Measurements from ENCODE around the gene CNOT1.
"Not testable (repeated sequence)": the region's sequence is repeated elsewhere in the genome, so short reads cannot be mapped to it uniquely, and the experiment has no call there.

The CNOT1 gene

GRCh38 chr16:58651965-58652348, 22.3 kb upstream of the CNOT1 start:
- Mint-ChIP-seq H3K27ac (no peak overlapping the region), H3K4me3 (no peak overlapping the region), H3K36me3 (ENCODE audit: low read depth) (no peaks in the 10 kb centered on the region), H3K27me3 (peaks cover 10% of the 10 kb centered on the region), H3K9me3 (no peaks in the 10 kb centered on the region), H3K4me1 (ENCODE audit: low read depth) (no peaks in the 10 kb centered on the region)
- intact Hi-C loops (cut with micrococcal nuclease), result no loop called here

DNA sequence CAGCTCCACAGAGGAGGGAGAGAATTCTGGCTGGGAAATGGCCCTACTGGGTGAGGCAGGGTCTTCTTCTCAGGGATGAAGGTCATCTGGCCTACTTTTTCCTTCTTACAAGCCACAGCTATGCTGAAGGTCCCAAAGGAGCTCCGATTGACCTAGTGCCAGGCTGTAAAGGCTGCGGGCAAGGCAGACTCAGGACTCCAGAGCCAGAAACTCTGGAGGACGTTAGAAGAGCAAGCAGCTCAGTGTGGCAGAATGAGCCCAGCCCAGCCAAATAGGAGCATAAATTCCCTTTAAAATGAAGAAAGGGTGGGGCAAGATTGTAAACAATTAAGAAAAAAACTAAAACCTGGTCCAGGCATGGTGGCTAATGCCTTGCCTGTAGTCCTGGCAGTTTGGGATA, 20.1 kb upstream of the CNOT1 start:
- H3K9me3 Mint-ChIP-seq, result no peaks in the 10 kb centered on the region
- intact Hi-C loops (cut with micrococcal nuclease), result no loop called here

DNA sequence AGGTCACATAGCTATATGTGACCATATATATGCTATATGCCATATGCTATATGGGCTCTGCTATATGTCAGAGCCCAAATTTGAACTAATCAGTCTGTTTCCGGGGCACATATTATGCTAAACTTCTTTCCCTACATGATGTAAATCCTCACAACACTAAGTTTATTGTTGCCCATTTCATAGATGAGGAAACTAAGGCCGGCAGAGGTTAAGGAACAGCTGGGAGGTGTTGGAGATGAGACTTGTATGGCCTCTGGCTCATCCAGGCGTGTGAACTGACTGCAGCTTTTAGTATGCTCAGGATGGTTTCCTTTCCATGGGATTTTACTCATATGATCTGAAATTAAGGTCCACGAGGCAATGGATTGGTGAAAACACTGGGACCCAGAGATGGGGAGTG, 17.5 kb upstream of the CNOT1 start:
- Mint-ChIP-seq H3K36me3 (ENCODE audit: low read depth) (no peaks in the 10 kb centered on the region), H3K27me3 (peaks cover 5% of the 10 kb centered on the region), H3K27ac (no peak overlapping the region)

More for the DNA sequence above, 20.1 kb upstream of the CNOT1 start:
- no peaks in the 10 kb centered on the region for H3K36me3 Mint-ChIP-seq (ENCODE audit: low read depth)
- peaks cover 10% of the 10 kb centered on the region for H3K27me3 Mint-ChIP-seq
- H3K4me1 Mint-ChIP-seq (ENCODE audit: low read depth), result no peaks in the 10 kb centered on the region
- H3K27ac Mint-ChIP-seq, result no peak overlapping the region
- H3K4me3 Mint-ChIP-seq, result no peak overlapping the region

DNA sequence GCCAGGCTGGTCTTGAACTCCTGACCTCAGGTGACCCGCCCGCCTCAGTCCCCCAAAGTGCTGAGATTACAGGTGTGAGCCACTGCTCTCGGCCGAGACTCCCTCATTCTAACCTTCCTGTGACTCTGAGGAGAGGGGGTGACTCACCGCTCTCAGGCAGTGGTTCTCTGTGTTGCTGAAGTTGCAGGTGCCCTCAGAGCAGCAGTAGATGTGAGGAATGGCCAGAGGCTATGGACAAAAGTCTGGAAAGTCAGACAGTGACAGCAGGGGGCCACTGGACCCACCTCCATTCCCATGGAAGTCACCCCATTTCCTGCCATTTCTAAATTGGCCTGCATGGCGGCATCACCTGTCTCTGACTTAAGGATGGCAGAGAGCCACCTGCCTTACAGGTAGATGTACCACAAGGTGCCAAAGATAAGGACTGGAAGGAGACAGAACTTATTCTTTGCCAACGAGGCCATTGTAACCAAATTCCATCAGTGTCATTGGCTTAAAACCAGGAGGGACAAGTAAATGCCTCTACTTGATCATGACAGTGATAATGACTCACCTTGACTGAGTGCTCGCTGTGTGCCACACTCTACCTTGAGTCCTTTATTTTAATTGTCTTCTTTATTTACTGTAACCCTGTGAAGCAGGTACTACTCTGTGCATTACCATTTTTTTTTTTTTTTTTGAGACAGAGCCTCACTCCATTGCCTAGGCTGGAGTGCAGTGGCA, 15.3 kb upstream of the CNOT1 start:
- intact Hi-C loops (cut with micrococcal nuclease), result no loop called here
- Mint-ChIP-seq H3K27ac (no peak overlapping the region), H3K36me3 (ENCODE audit: low read depth) (no peaks in the 10 kb centered on the region), H3K27me3 (peaks cover 4% of the 10 kb centered on the region), H3K4me3 (no peak overlapping the region), H3K4me1 (ENCODE audit: low read depth) (no peaks in the 10 kb centered on the region), H3K9me3 (no peaks in the 10 kb centered on the region)

More for the DNA sequence above, 17.5 kb upstream of the CNOT1 start:
- intact Hi-C loops (cut with micrococcal nuclease), result no loop called here
- Mint-ChIP-seq H3K4me1 (ENCODE audit: low read depth) (no peaks in the 10 kb centered on the region), H3K9me3 (no peaks in the 10 kb centered on the region), H3K4me3 (no peak overlapping the region)

DNA sequence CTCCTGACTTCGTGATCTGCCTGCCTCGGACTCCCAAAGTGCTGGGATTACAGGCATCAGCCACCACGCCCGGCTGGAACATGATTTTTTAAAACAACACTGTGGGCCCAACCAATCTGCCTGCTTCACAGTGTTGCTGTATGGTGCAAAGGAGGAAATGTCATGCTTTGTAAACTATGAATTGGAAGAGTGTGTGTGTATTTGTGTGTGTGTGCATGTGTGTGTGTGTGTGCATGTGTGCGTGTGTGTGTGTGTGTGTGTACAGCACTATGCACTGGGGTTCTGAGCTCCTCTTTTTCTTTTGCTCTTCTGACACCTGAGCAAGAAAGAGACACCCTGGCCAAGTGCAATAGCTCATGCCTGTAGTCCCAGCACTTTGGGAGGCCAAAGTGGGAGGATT, 14.5 kb upstream of the CNOT1 start:
- peaks cover 5% of the 10 kb centered on the region for H3K27me3 Mint-ChIP-seq
- peaks cover under 1% of the 10 kb centered on the region for H3K4me1 Mint-ChIP-seq (ENCODE audit: low read depth)
- no peak overlapping the region for H3K4me3 Mint-ChIP-seq
- no peaks in the 10 kb centered on the region for H3K9me3 Mint-ChIP-seq
- no peak overlapping the region for H3K27ac Mint-ChIP-seq
- H3K36me3 Mint-ChIP-seq (ENCODE audit: low read depth), result no peaks in the 10 kb centered on the region
- intact Hi-C loops (cut with micrococcal nuclease), result no loop called here

DNA sequence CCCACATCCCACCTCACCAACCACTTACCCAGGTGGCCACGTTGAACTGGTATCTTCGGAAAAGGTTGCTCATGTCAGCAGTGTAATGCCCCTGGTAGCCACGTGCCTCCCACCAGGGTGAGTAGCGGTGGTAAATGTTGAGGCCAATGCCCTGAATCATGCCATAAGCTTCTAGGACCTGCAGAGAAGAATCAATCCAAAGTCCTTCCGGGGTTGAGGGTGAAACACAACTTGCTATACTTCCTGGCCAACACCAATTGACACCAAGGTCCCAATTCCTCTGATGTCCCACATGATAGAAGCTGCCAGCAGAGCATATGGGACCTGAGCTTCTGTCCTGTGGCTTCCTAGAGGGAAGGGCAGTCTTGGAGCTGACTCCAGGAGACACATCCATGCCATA, 11.3 kb upstream of the CNOT1 start:
- H3K27me3 Mint-ChIP-seq, result peaks cover 8% of the 10 kb centered on the region
- intact Hi-C loops (cut with micrococcal nuclease), result no loop called here

DNA sequence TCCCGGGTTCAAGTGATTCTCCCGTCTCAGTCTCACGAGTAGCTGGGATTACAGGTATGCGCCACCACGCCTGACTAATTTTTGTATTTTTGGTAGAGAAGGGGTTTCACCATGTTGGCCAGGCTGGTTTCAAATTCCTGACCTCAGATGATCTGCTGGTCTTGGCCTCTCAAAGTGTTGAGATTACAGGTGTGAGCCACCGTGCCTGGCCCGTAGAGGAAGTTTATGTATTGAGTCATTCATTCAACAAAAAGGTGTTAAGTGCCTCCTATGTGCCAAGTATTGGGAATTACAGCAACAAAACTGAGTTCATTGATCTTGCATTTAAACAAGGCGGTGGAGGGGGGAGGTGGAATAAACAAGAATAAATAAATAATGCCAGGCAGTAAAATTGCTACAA, 10.2 kb upstream of the CNOT1 start:
- peaks cover 31% of the 10 kb centered on the region for H3K4me1 Mint-ChIP-seq (ENCODE audit: low read depth)
- no peaks in the 10 kb centered on the region for H3K9me3 Mint-ChIP-seq
- H3K36me3 Mint-ChIP-seq (ENCODE audit: low read depth), result no peaks in the 10 kb centered on the region
- no peak overlapping the region for H3K27ac Mint-ChIP-seq
- peaks cover 8% of the 10 kb centered on the region for H3K27me3 Mint-ChIP-seq
- intact Hi-C loops (cut with micrococcal nuclease), result loop anchor here (10.0 kb wide), 1 partner anchor 245 kb away; the partner anchor contains the start of gene GINS3
- H3K4me3 Mint-ChIP-seq, result no peak overlapping the region

More for the DNA sequence above, 11.3 kb upstream of the CNOT1 start:
- Mint-ChIP-seq H3K4me3 (no peak overlapping the region), H3K36me3 (ENCODE audit: low read depth) (no peaks in the 10 kb centered on the region), H3K9me3 (no peaks in the 10 kb centered on the region), H3K4me1 (ENCODE audit: low read depth) (peaks cover 26% of the 10 kb centered on the region), H3K27ac (no peak overlapping the region)

DNA sequence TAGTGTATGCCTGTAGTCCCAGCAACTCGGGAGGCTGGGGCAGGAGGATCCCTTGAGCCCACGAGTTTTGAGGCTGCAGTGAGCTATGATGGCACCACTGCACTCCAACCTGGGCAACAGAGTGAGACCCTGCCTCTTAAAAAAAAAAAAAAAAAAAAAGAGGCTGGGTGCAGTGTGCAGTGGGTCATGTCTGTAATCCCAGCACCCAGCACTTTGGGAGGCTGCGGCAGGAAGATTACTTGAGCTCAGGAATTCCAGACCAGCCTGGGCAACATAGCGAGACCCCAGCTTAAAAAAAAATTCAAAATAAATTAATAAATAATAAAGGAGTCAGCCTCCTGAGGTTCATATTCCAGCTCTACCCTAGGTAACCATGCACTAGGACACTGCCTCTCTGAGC, 9.6 kb upstream of the CNOT1 start:
- Mint-ChIP-seq H3K27ac (no peak overlapping the region), H3K27me3 (peaks cover 8% of the 10 kb centered on the region), H3K9me3 (no peaks in the 10 kb centered on the region), H3K36me3 (ENCODE audit: low read depth) (no peaks in the 10 kb centered on the region), H3K4me3 (no peak overlapping the region), H3K4me1 (ENCODE audit: low read depth) (peaks cover 31% of the 10 kb centered on the region)
- intact Hi-C loops (cut with micrococcal nuclease), result loop anchor here (10.0 kb wide), 1 partner anchor 244 kb away; the partner anchor contains the start of gene GINS3

GRCh38 chr16:58638148-58639036, 8.8 kb upstream of the CNOT1 start:
- Mint-ChIP-seq H3K36me3 (ENCODE audit: low read depth) (no peaks in the 10 kb centered on the region), H3K9me3 (no peaks in the 10 kb centered on the region), H3K27ac (peak overlapping the region; percentile 85), H3K4me1 (ENCODE audit: low read depth) (peaks cover 31% of the 10 kb centered on the region), H3K27me3 (peaks cover 8% of the 10 kb centered on the region), H3K4me3 (peak overlapping the region; percentile 33)
- intact Hi-C loops (cut with micrococcal nuclease), result loop anchor here (10.0 kb wide), 1 partner anchor 244 kb away; the partner anchor contains the start of gene GINS3

- Mint-ChIP-seq H3K27ac (peak overlapping the region; percentile 63), H3K4me1 (ENCODE audit: low read depth) (peaks cover 31% of the 10 kb centered on the region)
- H3K36me3 Mint-ChIP-seq (ENCODE audit: low read depth); H3K4me3 Mint-ChIP-seq; H3K9me3 Mint-ChIP-seq; H3K27me3 Mint-ChIP-seq: not testable (repeated sequence)
- intact Hi-C loops (cut with micrococcal nuclease), result loop anchor here (10.0 kb wide), 1 partner anchor 242 kb away; the partner anchor contains the start of gene GINS3
Observed at GRCh38 chr16:58637021-58637420, 7.4 kb upstream of the CNOT1 start.

- intact Hi-C loops (cut with micrococcal nuclease), result loop anchor here (10.0 kb wide), 1 partner anchor 242 kb away; the partner anchor contains the start of gene GINS3
- peak overlapping the region; percentile 63 for H3K27ac Mint-ChIP-seq
Observed at GRCh38 chr16:58636466-58636865, 6.8 kb upstream of the CNOT1 start.

GRCh38 chr16:58635502-58635901, 5.9 kb upstream of the CNOT1 start:
- intact Hi-C loops (cut with micrococcal nuclease), result loop anchor here (10.0 kb wide), 1 partner anchor 241 kb away; the partner anchor contains the start of gene GINS3
- no peaks in the 10 kb centered on the region for H3K9me3 Mint-ChIP-seq
- H3K4me3 Mint-ChIP-seq, result no peak overlapping the region
- H3K27me3 Mint-ChIP-seq, result peaks cover 8% of the 10 kb centered on the region
- H3K36me3 Mint-ChIP-seq (ENCODE audit: low read depth), result no peaks in the 10 kb centered on the region
- peaks cover 33% of the 10 kb centered on the region for H3K4me1 Mint-ChIP-seq (ENCODE audit: low read depth)
- H3K27ac Mint-ChIP-seq, result peak overlapping the region; percentile 63

More at GRCh38 chr16:58636466-58636865, 6.8 kb upstream of the CNOT1 start:
- H3K4me3 Mint-ChIP-seq, result peak overlapping the region; percentile 43
- peaks cover 8% of the 10 kb centered on the region for H3K27me3 Mint-ChIP-seq
- peaks cover 31% of the 10 kb centered on the region for H3K4me1 Mint-ChIP-seq (ENCODE audit: low read depth)
- no peaks in the 10 kb centered on the region for H3K9me3 Mint-ChIP-seq
- no peaks in the 10 kb centered on the region for H3K36me3 Mint-ChIP-seq (ENCODE audit: low read depth)

GRCh38 chr16:58634265-58634802, 4.7 kb upstream of the CNOT1 start:
- intact Hi-C loops (cut with micrococcal nuclease), result loop anchor here (10.0 kb wide), 1 partner anchor 240 kb away; the partner anchor contains the start of gene GINS3
- Mint-ChIP-seq H3K4me3 (no peak overlapping the region), H3K27ac (no peak overlapping the region), H3K27me3 (peaks cover 3% of the 10 kb centered on the region), H3K36me3 (ENCODE audit: low read depth) (peaks cover 11% of the 10 kb centered on the region), H3K9me3 (no peaks in the 10 kb centered on the region), H3K4me1 (ENCODE audit: low read depth) (peaks cover 39% of the 10 kb centered on the region)
